Astrocyte (in vitro differentiated cells and primary cell): ENCODE data around the gene SCGB1D1. TPM values are rescaled to one million over a fixed set of nuclear protein-coding genes. Genes with fewer than 3 reads are reported as not detected.
"Not testable (repeated sequence)": the region's sequence is repeated elsewhere in the genome, so short reads cannot be mapped to it uniquely, and the experiment has no call there.

Experiments used
- DNase-seq: peaks from one replicate; pipeline ENCODE4 v3.0.0-alpha.2; 2010; ENCODE audit warnings: low read depth
- FAIRE-seq: peaks from 2 replicates; lab custom pipeline; 2011; peaks lifted over from hg19 to GRCh38; lab: Jason Lieb, UNC
- H2AFZ ChIP-seq: 2 replicates; pipeline ENCODE4 v1.6.0; 2012; ENCODE audit warnings: low read depth, low read length, inconsistent platforms
- H3K27ac ChIP-seq: 2 replicates; pipeline ENCODE4 v1.5.1; 2011; ENCODE audit warnings: low read depth, low read length, inconsistent platforms
- H3K27me3 ChIP-seq: 2 replicates; pipeline ENCODE4 v1.6.0; 2011; ENCODE audit warnings: low read length, inconsistent platforms; ENCODE audit not compliant: insufficient read depth
- H3K36me3 ChIP-seq: 2 replicates; pipeline ENCODE4 v1.5.1; 2011; ENCODE audit warnings: low read length, inconsistent platforms; ENCODE audit not compliant: insufficient read depth
- H3K4me1 ChIP-seq: 2 replicates; pipeline ENCODE4 v1.5.1; 2011; ENCODE audit warnings: low read length, inconsistent platforms; ENCODE audit not compliant: insufficient read depth
- H3K4me2 ChIP-seq: 2 replicates; pipeline ENCODE4 v1.6.0; 2012; ENCODE audit warnings: low read length, inconsistent platforms
- H3K4me3 ChIP-seq: 2 replicates; pipeline ENCODE4 v1.5.1; 2011; ENCODE audit warnings: low read depth, mild to moderate bottlenecking, low read length, inconsistent platforms; ENCODE audit not compliant: insufficient read depth
- H3K79me2 ChIP-seq: 2 replicates; pipeline ENCODE4 v1.6.0; 2012; ENCODE audit warnings: mild to moderate bottlenecking, low read length, inconsistent platforms; ENCODE audit not compliant: insufficient read depth
- H3K9ac ChIP-seq: 2 replicates; pipeline ENCODE4 v1.6.0; 2012; ENCODE audit warnings: mild to moderate bottlenecking, low read length, inconsistent platforms
- H3K9me3 ChIP-seq: 2 replicates; pipeline ENCODE4 v1.5.1; 2012; ENCODE audit warnings: low read depth, mild to moderate bottlenecking, low read length, inconsistent platforms; ENCODE audit not compliant: insufficient read depth
- H4K20me1 ChIP-seq: 2 replicates; pipeline ENCODE4 v1.6.0; 2012; ENCODE audit warnings: low read length, inconsistent platforms; ENCODE audit not compliant: insufficient read depth
- H3K27ac Mint-ChIP-seq: one replicate; pipeline ENCODE4 v1.8.0; 2021; ENCODE audit warnings: mild to moderate bottlenecking, mixed read lengths; ENCODE audit not compliant: unreplicated experiment
- H3K27me3 Mint-ChIP-seq: one replicate; pipeline ENCODE4 v1.8.0; 2021; ENCODE audit warnings: low read depth, mixed read lengths; ENCODE audit not compliant: unreplicated experiment
- H3K36me3 Mint-ChIP-seq: one replicate; pipeline ENCODE4 v1.8.0; 2021; ENCODE audit warnings: low read depth, mixed read lengths; ENCODE audit not compliant: unreplicated experiment
- H3K4me1 Mint-ChIP-seq: one replicate; pipeline ENCODE4 v1.8.0; 2021; ENCODE audit warnings: low read depth, mixed read lengths; ENCODE audit not compliant: unreplicated experiment
- H3K4me3 Mint-ChIP-seq: one replicate; pipeline ENCODE4 v1.8.0; 2021; ENCODE audit warnings: mild to moderate bottlenecking, moderate library complexity, mixed read lengths; ENCODE audit not compliant: unreplicated experiment
- H3K9me3 Mint-ChIP-seq: one replicate; pipeline ENCODE4 v1.8.0; 2021; ENCODE audit warnings: mild to moderate bottlenecking, mixed read lengths; ENCODE audit not compliant: unreplicated experiment
- CTCF ChIP-seq: IDR thresholded peaks from 2 replicates; pipeline ENCODE4 v1.5.1; 2011; ENCODE audit warnings: low read depth, mild to moderate bottlenecking, inconsistent platforms, low read length, moderate library complexity; ENCODE audit not compliant: insufficient read depth
- EZH2 ChIP-seq: IDR thresholded peaks from 2 replicates; pipeline ENCODE4 v1.6.1; 2012; ENCODE audit warnings: mild to moderate bottlenecking, low read length, inconsistent platforms; ENCODE audit not compliant: insufficient read depth
- total RNA-seq: library from RNA; stranded (reverse); gene quantifications from 2 replicates; pipeline ENCODE4 v1.2.1, GENCODE V29; 2021

The SCGB1D1 gene
- total RNA-seq, 1 donor from 2014 or later: not detected

- Mint-ChIP-seq H3K4me3 (no peak overlapping the region), H3K4me1 (no peaks in the 10 kb centered on the region), H3K9me3 (peaks cover 2% of the 10 kb centered on the region), H3K27me3 (peaks cover 18% of the 10 kb centered on the region), H3K36me3 (no peaks in the 10 kb centered on the region), H3K27ac (no peak overlapping the region)
- Histone ChIP-seq H3K4me1 (no peaks in the 10 kb centered on the region), H3K9ac (no peak overlapping the region), H3K27ac (no peak overlapping the region), H3K4me2 (no peak overlapping the region), H3K79me2 (no peaks in the 10 kb centered on the region), H3K36me3 (no peaks in the 10 kb centered on the region), H4K20me1 (no peaks in the 10 kb centered on the region), H3K9me3 (no peaks in the 10 kb centered on the region), H3K4me3 (no peak overlapping the region), H3K27me3 (peaks cover 5% of the 10 kb centered on the region), H2AFZ (no peak overlapping the region)
- TF ChIP-seq EZH2 (no peak), CTCF (no peak)
- FAIRE-seq (no peak), DNase-seq (no peak)
Measured at GRCh38 chr11:62195945-62196344, 5.9 kb downstream of the SCGB1D1 start.

GRCh38 chr11:62197400-62197799 lies 7.4 kb downstream of the SCGB1D1 start:
- H3K36me3 ChIP-seq, H3K9me3 Mint-ChIP-seq, H3K79me2 ChIP-seq, H3K4me1 Mint-ChIP-seq, H3K9ac ChIP-seq, H2AFZ ChIP-seq, DNase-seq, H3K4me3 Mint-ChIP-seq, H3K27ac ChIP-seq, H3K27ac Mint-ChIP-seq, H3K4me1 ChIP-seq, H3K4me2 ChIP-seq, H3K27me3 ChIP-seq, H3K36me3 Mint-ChIP-seq, H3K4me3 ChIP-seq, H3K9me3 ChIP-seq, FAIRE-seq, H4K20me1 ChIP-seq: not testable (repeated sequence)
- peaks cover 11% of the 10 kb centered on the region for H3K27me3 Mint-ChIP-seq

GRCh38 chr11:62201376-62201775 lies 11.4 kb downstream of the SCGB1D1 start:
- no peak overlapping the region for H3K27ac ChIP-seq
- TF ChIP-seq CTCF: no peak
- TF ChIP-seq EZH2: no peak
- FAIRE-seq: no peak

More at GRCh38 chr11:62201376-62201775, 11.4 kb downstream of the SCGB1D1 start:
- H3K9ac ChIP-seq: no peak overlapping the region
- no peak overlapping the region for H2AFZ ChIP-seq
- no peaks in the 10 kb centered on the region for H3K36me3 ChIP-seq
- H4K20me1 ChIP-seq: no peaks in the 10 kb centered on the region
- no peaks in the 10 kb centered on the region for H3K4me1 ChIP-seq
- H3K79me2 ChIP-seq: no peaks in the 10 kb centered on the region
- H3K27me3 ChIP-seq: peaks cover 3% of the 10 kb centered on the region
- H3K9me3 ChIP-seq: no peaks in the 10 kb centered on the region
- no peak overlapping the region for H3K4me2 ChIP-seq
- H3K4me3 ChIP-seq: no peak overlapping the region
- Mint-ChIP-seq H3K9me3 (peaks cover 5% of the 10 kb centered on the region), H3K27ac (no peak overlapping the region), H3K27me3 (peaks cover 21% of the 10 kb centered on the region), H3K36me3 (no peaks in the 10 kb centered on the region), H3K4me1 (no peaks in the 10 kb centered on the region), H3K4me3 (no peak overlapping the region)
- no peak for DNase-seq
